Endothelial cell of umbilical vein (primary cell): ENCODE data around the gene DHTKD1. TPM values are rescaled to one million over a fixed set of nuclear protein-coding genes. Genes with fewer than 3 reads are reported as not detected.
A peak's percentile ranks its signal among the peaks of the same experiment; 100 is the strongest.

Experiments used
- BruUV-seq: library from RNA; stranded (reverse); fragments of 400-500 nt; replicated peaks from 2 replicates; lab custom pipeline; 2021; lab: Mats Ljungman, UMichigan
- CTCF ChIA-PET: fragments of 300-600, 350-600 bp; sonication (Branson Sonifier 250); formaldehyde crosslinking; loops from one replicate; lab custom pipeline; 2021; ENCODE audit warnings: antibody characterized with exemption, inconsistent platforms; lab: Charles Lee
- POLR2A ChIA-PET: fragments of 300-600, 350-600 bp; sonication (Branson Sonifier 250); formaldehyde crosslinking; loops from one replicate; lab custom pipeline; 2021; ENCODE audit warnings: antibody characterized with exemption, inconsistent platforms; lab: Charles Lee
- DNase-seq: peaks from one replicate; pipeline ENCODE4 v3.0.0-alpha.2; 2011; ENCODE audit warnings: low read depth, low spot score
- FAIRE-seq: peaks from 2 replicates; lab custom pipeline; 2011; peaks lifted over from hg19 to GRCh38; lab: Jason Lieb, UNC
- H2AFZ ChIP-seq: 2 replicates; pipeline ENCODE4 v1.6.0; 2012; ENCODE audit warnings: low read depth, low read length, control low read depth, inconsistent platforms
- H3K27ac ChIP-seq: 2 replicates; pipeline ENCODE4 v1.5.1; 2011; ENCODE audit warnings: low read depth, mild to moderate bottlenecking, control low read depth, low read length, moderate library complexity; ENCODE audit not compliant: insufficient read depth
- H3K27me3 ChIP-seq, 2 experiments: 2 replicates each; pipeline versions ENCODE4 v1.6.0 to v1.6.1; 2011; ENCODE audit warnings: low read length in 2 of 2, mixed read lengths in 1 of 2; ENCODE audit not compliant: control insufficient read depth in 2 of 2, insufficient read depth in 2 of 2
- H3K36me3 ChIP-seq, 2 experiments: 2 replicates in 1 of 2; 3 replicates in 1 of 2; pipeline ENCODE4 v1.5.1; 2011; ENCODE audit warnings: low read length in 2 of 2, mild to moderate bottlenecking in 1 of 2, moderate library complexity in 1 of 2; ENCODE audit not compliant: control insufficient read depth in 2 of 2, insufficient read depth in 2 of 2; ENCODE audit errors: extremely low read depth in 1 of 2
- H3K4me1 ChIP-seq: 3 replicates; pipeline ENCODE4 v1.5.1; 2011; ENCODE audit warnings: mild to moderate bottlenecking, low read length; ENCODE audit not compliant: control insufficient read depth, insufficient read depth; ENCODE audit errors: extremely low read depth
- H3K4me2 ChIP-seq: 2 replicates; pipeline ENCODE4 v1.6.1; 2011; ENCODE audit warnings: low read length, control low read depth, mixed read lengths; ENCODE audit not compliant: insufficient read depth
- H3K4me3 ChIP-seq, 3 experiments: fragments of 200-600 bp in 1 of 3; sonication (generic), shearing (Covaris generic) in 1 of 3; replicated peaks in 1 of 3; 2 replicates each; pipeline ENCODE4 v1.5.1; 2011 to 2016; ENCODE audit warnings: control low read depth in 3 of 3, low read length in 3 of 3, mild to moderate bottlenecking in 2 of 3, inconsistent platforms in 1 of 3, low read depth in 1 of 3, moderate library complexity in 1 of 3; ENCODE audit not compliant: insufficient read depth in 1 of 3
- H3K79me2 ChIP-seq: 2 replicates; pipeline ENCODE4 v1.6.0; 2012; ENCODE audit warnings: low read length, inconsistent platforms; ENCODE audit not compliant: control insufficient read depth, insufficient read depth
- H3K9ac ChIP-seq: replicated peaks from 2 replicates; pipeline ENCODE3; 2011; ENCODE audit warnings: low read length, control low read depth; ENCODE audit not compliant: insufficient read depth; ENCODE audit errors: extremely low read depth
- H3K9me1 ChIP-seq: replicated peaks from 3 replicates; pipeline ENCODE4 v1.6.0; 2011; ENCODE audit warnings: mild to moderate bottlenecking, low read length; ENCODE audit not compliant: control insufficient read depth, insufficient read depth; ENCODE audit errors: extremely low read depth
- H3K9me3 ChIP-seq: replicated peaks from 2 replicates; pipeline ENCODE4 v1.5.1; 2012; ENCODE audit warnings: low read length, inconsistent platforms; ENCODE audit not compliant: control insufficient read depth, insufficient read depth
- H4K20me1 ChIP-seq: replicated peaks from 2 replicates; pipeline ENCODE3; 2011; ENCODE audit warnings: mild to moderate bottlenecking, low read length; ENCODE audit not compliant: control insufficient read depth, insufficient read depth; ENCODE audit errors: extremely low read depth
- CTCF ChIP-seq, 2 donors: IDR thresholded peaks; 1 replicate in 1 of 2; 2 replicates in 1 of 2; pipeline ENCODE4 v1.5.1; 2011; ENCODE audit warnings: low read length in 2 of 2, mild to moderate bottlenecking in 2 of 2, moderate library complexity in 2 of 2, control low read depth in 1 of 2, inconsistent platforms in 1 of 2, low read depth in 1 of 2; ENCODE audit not compliant: insufficient read depth in 1 of 2; ENCODE audit errors: extremely low read depth in 1 of 2
- EZH2 ChIP-seq: IDR thresholded peaks from 2 replicates; pipeline ENCODE4 v1.6.1; 2012; ENCODE audit warnings: borderline replicate concordance, low read depth, mild to moderate bottlenecking, moderate library complexity, low read length, inconsistent platforms; ENCODE audit not compliant: severe bottlenecking
- FOS ChIP-seq: IDR thresholded peaks from 2 replicates; pipeline ENCODE4 v1.6.1; 2011; ENCODE audit warnings: mild to moderate bottlenecking, low read length, moderate library complexity, borderline replicate concordance; ENCODE audit not compliant: insufficient read depth
- GATA2 ChIP-seq: IDR thresholded peaks from 2 replicates; pipeline ENCODE4 v1.7.0; 2011; ENCODE audit warnings: low read depth, mild to moderate bottlenecking, moderate library complexity, mixed read lengths, low read length; ENCODE audit not compliant: insufficient read length, insufficient read depth
- MYC ChIP-seq: IDR thresholded peaks from one replicate; pipeline ENCODE4 v1.6.1; 2011; ENCODE audit warnings: mild to moderate bottlenecking, low read depth, low read length
- POLR2A ChIP-seq: IDR thresholded peaks from 2 replicates; pipeline ENCODE4 v1.6.1; 2012; ENCODE audit warnings: low read depth, mild to moderate bottlenecking, control low read depth, low read length
- POLR2AphosphoS5 ChIP-seq: IDR thresholded peaks from 2 replicates; pipeline ENCODE4 v1.6.1; 2012; ENCODE audit warnings: low read depth, mild to moderate bottlenecking, control low read depth, low read length, moderate library complexity; ENCODE audit not compliant: insufficient read depth
- dilution Hi-C: fragments of 300-500 bp; cut with MboI; formaldehyde crosslinking; loops from one replicate; pipeline ENCODE4 v1.15.0; 2019; ENCODE audit warnings: low sequenced_read_pairs; ENCODE audit not compliant: extremely low pct_ligation_motif_present
- intact Hi-C: fragments of 100-400 bp; cut with micrococcal nuclease; formaldehyde crosslinking; loops from one replicate; pipeline ENCODE4 v1.10.0; 2022
- polyA plus RNA-seq, 4 experiments: library from polyadenylated mRNA; depleted of rRNA in 3 of 4; stranded (reverse) in 3 of 4; unstranded in 1 of 4; fragments of >200 nt; gene quantifications; 2 replicates each; pipeline versions ENCODE4 v1.2.1 to v1.2.3, GENCODE V29; 2011 to 2012; ENCODE audit warnings: missing spikeins in 1 of 4
- total RNA-seq: library from RNA; stranded (reverse); gene quantifications from 2 replicates; pipeline ENCODE4 v1.2.3, GENCODE V29; 2021

The DHTKD1 gene
- total and polyA plus RNA-seq, 2 donors (not counting 3 experiments of a cell fraction or from before 2014, with no cell fraction given), result 15.3 to 22.9 TPM

GRCh38 chr10:12129222-12130111 lies 60.7 kb downstream of the DHTKD1 start, which contains the start of gene SEC61A2:
SEC61A2 (plus strand) TSS chr10:12129677; CDS start chr10:12129788, 111 bp downstream.
- CTCF ChIA-PET, result interaction anchor here (1.0 to 1.2 kb wide), 3 partner anchors 10 to 970 kb away, joined by 3 to 6 read pairs (median 3); partner anchors contain the start of gene OPTN
- POLR2A ChIA-PET, result interaction anchor here (1.1 kb wide), 1 partner anchor 87 kb away, joined by 4 read pairs; the partner anchor contains the start of gene UPF2
- Histone ChIP-seq H3K27ac (peak within 1 kb of the TSS; percentile 67), H3K9me3 (no peaks in the 10 kb centered on the region), H3K9me1 (no peaks in the 10 kb centered on the region), H2AFZ (peak within 1 kb of the TSS; percentile 95), H3K27me3 (no peaks in the 10 kb centered on the region), H4K20me1 (no peaks in the 10 kb centered on the region), H3K4me1 (peaks cover 2% of the 10 kb centered on the region), H3K4me3 (peak within 1 kb of the TSS; percentile 74 to 79 (median 78)), H3K79me2 (peaks cover 2% of the 10 kb centered on the region), H3K9ac (peak within 1 kb of the TSS; percentile 82), H3K4me2 (peak within 1 kb of the TSS; percentile 83), H3K36me3 (no peaks in the 10 kb centered on the region)
- FAIRE-seq (peak; percentile 84), DNase-seq (peak; percentile 91)
- intact Hi-C loops, result loop anchor here (1.0 to 2.0 kb wide), 3 partner anchors 61 to 86 kb away; partner anchors contain the start of genes DHTKD1 and NUDT5
- dilution Hi-C loops, result no loop called here
- TF ChIP-seq MYC (no peak), EZH2 (no peak), CTCF (IDR thresholded peaks at IDR 0.05; ENCODE audit: extremely low read depth in 1 of 2, insufficient read depth in 1 of 2, low read depth in 1 of 2, low read length in 2 of 2) (no peak), POLR2AphosphoS5 (peak; percentile 84), FOS (no peak), POLR2A (peak; percentile 76), GATA2 (no peak)
- no TSS peak for BruUV-seq
